ENCODE data around the gene ELF1. TPM values are rescaled to one million over a fixed set of nuclear protein-coding genes. Genes with fewer than 3 reads are reported as not detected.

ELF1 gene
- polyA plus RNA-seq, 2 of the 4 experiments (the other 2 are of a cell fraction), result 24.9 to 45.0 TPM

- CTCF ChIA-PET, result interaction anchor here (1.5 kb wide), 1 partner anchor 194 kb away, joined by 4 read pairs; no protein-coding TSS in a partner anchor
- no peak for TF ChIP-seq TP53 (CRISPR knock-in tag; IDR thresholded peaks at IDR 0.05)
- no peak for TF ChIP-seq BHLHE40 (IDR thresholded peaks at IDR 0.05; ENCODE audit: low read depth, low read length)
- no peak for TF ChIP-seq PBX3 (IDR thresholded peaks at IDR 0.05)
- TF ChIP-seq USF2 (IDR thresholded peaks at IDR 0.05), result no peak
- no peak for TF ChIP-seq CHD4 (IDR thresholded peaks at IDR 0.05; ENCODE audit: borderline replicate concordance)
- TF ChIP-seq SMC3 (IDR thresholded peaks at IDR 0.05), result no peak
- no peak for TF ChIP-seq ATOH8 (CRISPR knock-in tag; IDR thresholded peaks at IDR 0.05; ENCODE audit: low read depth)
- no peak for TF ChIP-seq MAZ (IDR thresholded peaks at IDR 0.05; ENCODE audit: borderline replicate concordance, low read depth, low read length)
- no peak for TF ChIP-seq FOSL2 (IDR thresholded peaks at IDR 0.05)
- TF ChIP-seq FOSL2 (CRISPR knock-in tag; IDR thresholded peaks at IDR 0.05), result no peak
- no peak for TF ChIP-seq FOXS1 (CRISPR knock-in tag; IDR thresholded peaks at IDR 0.05)
- TF ChIP-seq HES2 (IDR thresholded peaks at IDR 0.05), result no peak
- no peak for TF ChIP-seq JUN (IDR thresholded peaks at IDR 0.05)
- TF ChIP-seq MAFK (IDR thresholded peaks at IDR 0.05; ENCODE audit: partially characterized antibody), result no peak
- no peak for TF ChIP-seq KDM1A (IDR thresholded peaks at IDR 0.05; ENCODE audit: low read depth)
- no peak for TF ChIP-seq CBX2 (IDR thresholded peaks at IDR 0.05; ENCODE audit: borderline replicate concordance, low read depth)
- H3K27ac ChIP-seq, result no peak overlapping the region
- POLR2A ChIA-PET, result no interaction called here
- 91% methylated on average over 4 of the region's 4 CpGs for WGBS (ENCODE audit: missing lambda C conversion rate)
- FAIRE-seq (no peak), ATAC-seq (no peak), DNase-seq (ENCODE audit: low read depth in 1 of 2, low spot score in 1 of 2) (no peak)
- H3K4me1 ChIP-seq, result peaks cover 40% of the 10 kb centered on the region
- H3K9me3 ChIP-seq, result no peaks in the 10 kb centered on the region
- H3K4me3 ChIP-seq, result no peak overlapping the region
- H3K4me2 ChIP-seq, result no peak overlapping the region
Observed at GRCh38 chr13:40970803-40971202, 48.3 kb downstream of the ELF1 start.

- no peak overlapping the region for H3K4me2 ChIP-seq
- peaks cover 30% of the 10 kb centered on the region for H3K4me1 ChIP-seq
- POLR2A ChIA-PET, result no interaction called here
- no peak overlapping the region for H3K4me3 ChIP-seq
- no peak for DNase-seq (ENCODE audit: low read depth in 1 of 2, low spot score in 1 of 2)
- CTCF ChIA-PET, result interaction anchor here (1.5 kb wide), 1 partner anchor 192 kb away, joined by 4 read pairs; no protein-coding TSS in a partner anchor
- H3K27ac ChIP-seq, result no peak overlapping the region
- ATAC-seq, result no peak
- WGBS (ENCODE audit: missing lambda C conversion rate), result 85% methylated on average over 4 of the region's 4 CpGs
- no peaks in the 10 kb centered on the region for H3K9me3 ChIP-seq
- no peak for TF ChIP-seq E2F6 (IDR thresholded peaks at IDR 0.05; ENCODE audit: borderline replicate concordance, low read depth)
- TF ChIP-seq CBX8 (IDR thresholded peaks at IDR 0.05), result no peak
- TF ChIP-seq ZFP36 (IDR thresholded peaks at IDR 0.05; ENCODE audit: borderline replicate concordance, partially characterized antibody), result no peak
- TF ChIP-seq ATOH8 (CRISPR knock-in tag; IDR thresholded peaks at IDR 0.05; ENCODE audit: low read depth), result no peak
- TF ChIP-seq NFE2L2 (conservative IDR thresholded peaks at IDR 0.05; ENCODE audit: low read length), result no peak
- TF ChIP-seq HEYL (CRISPR knock-in tag; IDR thresholded peaks at IDR 0.05), result no peak
- no peak for TF ChIP-seq RAD21 (conservative IDR thresholded peaks at IDR 0.05 in 1 of 2, IDR thresholded peaks at IDR 0.05 in 1 of 2)
- no peak for FAIRE-seq
Observed at GRCh38 chr13:40969169-40969901, 49.8 kb downstream of the ELF1 start.
